Lung (tissue), 12 donors: ENCODE results near the gene SLC3A2. TPM values are rescaled to one million over a fixed set of nuclear protein-coding genes. Genes with fewer than 3 reads are reported as not detected.

Source experiments
- ATAC-seq: fragments of 200-7000 bp; cut with Tn5 transposase; one replicate; pipeline ENCODE4 v1.9.1; 2020; ENCODE audit warnings: moderate number of reproducible peaks; ENCODE audit not compliant: insufficient read depth, low FRiP score
- DNase-seq, 3 donors: peaks; one replicate each; pipeline ENCODE4 v3.0.0-alpha.2; 2013 to 2017
- H3K27ac ChIP-seq, 2 donors: one replicate each; pipeline ENCODE4 v1.5.1; 2013; ENCODE audit warnings: mild to moderate bottlenecking in 2 of 2, moderate library complexity in 2 of 2, control low read depth in 1 of 2, inconsistent platforms in 1 of 2, low read depth in 1 of 2, low read length in 1 of 2
- H3K27me3 ChIP-seq, 3 donors: one replicate each; pipeline ENCODE4 v1.5.1; 2013; ENCODE audit warnings: low read length in 2 of 3; ENCODE audit not compliant: control insufficient read depth in 3 of 3, insufficient read depth in 3 of 3
- H3K36me3 ChIP-seq, 4 donors: one replicate each; pipeline ENCODE4 v1.5.1; 2013; ENCODE audit warnings: low read length in 4 of 4, mild to moderate bottlenecking in 1 of 4, moderate library complexity in 1 of 4; ENCODE audit not compliant: control insufficient read depth in 4 of 4, insufficient read depth in 4 of 4
- H3K4me1 ChIP-seq, 5 donors: one replicate each; pipeline ENCODE4 v1.5.1; 2013; ENCODE audit warnings: low read length in 5 of 5, mild to moderate bottlenecking in 2 of 5, moderate library complexity in 1 of 5; ENCODE audit not compliant: control insufficient read depth in 5 of 5, insufficient read depth in 5 of 5
- H3K4me3 ChIP-seq: one replicate; pipeline ENCODE4 v1.5.1; 2013; ENCODE audit warnings: mild to moderate bottlenecking, control low read depth, moderate library complexity
- H3K9ac ChIP-seq, 2 donors: one replicate each; pipeline ENCODE4 v1.5.1; 2013; ENCODE audit warnings: low read length in 2 of 2, control low read depth in 1 of 2; ENCODE audit not compliant: insufficient read depth in 1 of 2
- H3K9me3 ChIP-seq, 4 donors: one replicate each; pipeline ENCODE4 v1.5.1; 2013; ENCODE audit warnings: low read length in 3 of 4, mild to moderate bottlenecking in 1 of 4, moderate library complexity in 1 of 4; ENCODE audit not compliant: control insufficient read depth in 4 of 4, insufficient read depth in 3 of 4
- CTCF ChIP-seq: IDR thresholded peaks from 2 replicates; pipeline ENCODE4 v1.5.1; 2012; ENCODE audit warnings: mild to moderate bottlenecking; ENCODE audit errors: control extremely low read depth, extremely low read depth
- whole genome bisulfite sequencing, 2 donors: extraction: QIAGEN DNeasy Blood & Tissue Kit; methylation state at CpG; one replicate each; pipeline ENCODE4 v1.1.7; 2013; 5-methylcytosine and 5-hydroxymethylcytosine counted together
- polyA plus RNA-seq, 2 donors: library from polyadenylated mRNA; stranded (reverse); fragments of 200-250 nt; gene quantifications; one replicate each; pipeline ENCODE4 v1.2.1, GENCODE V29; 2013
- total RNA-seq, 2 donors: library from RNA; depleted of rRNA in 1 of 2; stranded (reverse); fragments of >200 nt in 1 of 2; gene quantifications; one replicate each; pipeline ENCODE4 v1.2.1, GENCODE V29; 2014 to 2021
- donor health status: control.
- donor health status: control.
- donor health status: Bipolar disorder and iron deficiency.
- donor health status: healthy.
- donor health status: DM: yes; HTN: yes; CAD: no.

SLC3A2 gene
- total and polyA plus RNA-seq, 4 donors: 151 to 265 (median 211) TPM

GRCh38 chr11:62910141-62910882 is 29.6 kb downstream of the SLC3A2 start:
- Histone ChIP-seq H3K9me3 (no peaks in the 10 kb centered on the region), H3K36me3 (no peaks in the 10 kb centered on the region), H3K9ac (no peak overlapping the region), H3K4me1 (peaks cover 0 to 27% (median 0%) of the 10 kb centered on the region in 5 donors), H3K27ac (peak overlapping the region in 1 of 2 donors; percentile 83), H3K4me3 (no peak overlapping the region), H3K27me3 (no peaks in the 10 kb centered on the region)
- 86 to 90% methylated on average over 27 of the region's 27 CpGs for WGBS, 2 donors
- TF ChIP-seq CTCF: no peak
- ATAC-seq (no peak), DNase-seq (no peak)

GRCh38 chr11:62911137-62912130 is 30.7 kb downstream of the SLC3A2 start:
- Histone ChIP-seq H3K27ac (peak overlapping the region in 1 of 2 donors; percentile 83), H3K27me3 (no peaks in the 10 kb centered on the region), H3K4me1 (peaks cover 0 to 27% (median 0%) of the 10 kb centered on the region in 5 donors), H3K4me3 (no peak overlapping the region), H3K36me3 (no peaks in the 10 kb centered on the region), H3K9ac (no peak overlapping the region), H3K9me3 (no peaks in the 10 kb centered on the region)
- WGBS, 2 donors: 71 to 73% methylated on average over 14 of the region's 14 CpGs
- DNase-seq (no peak), ATAC-seq (no peak)
- no peak for TF ChIP-seq CTCF

- no peak for TF ChIP-seq CTCF
- no peak overlapping the region for H3K9ac ChIP-seq
- no peak overlapping the region for H3K27ac ChIP-seq
- no peaks in the 10 kb centered on the region for H3K9me3 ChIP-seq
- H3K4me3 ChIP-seq: no peak overlapping the region
- 93 to 100% methylated on average over 3 of the region's 3 CpGs for WGBS, 2 donors
- H3K27me3 ChIP-seq: peaks cover 0 to 4% (median under 1%) of the 10 kb centered on the region in 3 donors
- ATAC-seq (no peak), DNase-seq (no peak)
- peaks cover 0 to 27% (median 0%) of the 10 kb centered on the region in 5 donors for H3K4me1 ChIP-seq
- H3K36me3 ChIP-seq: no peaks in the 10 kb centered on the region
Measured at GRCh38 chr11:62912268-62912667, 31.6 kb downstream of the SLC3A2 start.
